ENCODE data around the gene DDN. TPM values are rescaled to one million over a fixed set of nuclear protein-coding genes. Genes with fewer than 3 reads are reported as not detected.

The DDN gene
- total and polyA plus RNA-seq, 2 donors, result 0.09 to 0.18 TPM

- Histone ChIP-seq H3K36me3 (ENCODE audit: control insufficient read depth in 2 of 2, insufficient read depth in 2 of 2, low read length in 1 of 2) (peaks cover 24 to 29% of the 10 kb centered on the region in 2 donors), H3K9me3 (ENCODE audit: control insufficient read depth in 2 of 2, insufficient read depth in 1 of 2, low read length in 1 of 2) (peaks cover 1 to 8% of the 10 kb centered on the region in 2 donors), H3K4me3 (ENCODE audit: low read length in 2 of 2) (peak overlapping the region in 1 of 2 donors; percentile 36), H3K27ac (ENCODE audit: low read depth in 1 of 2, low read length in 1 of 2) (no peak overlapping the region), H3K4me1 (ENCODE audit: control insufficient read depth in 2 of 2, insufficient read depth in 2 of 2, low read length in 2 of 2) (peaks cover 17 to 42% of the 10 kb centered on the region in 2 donors), H3K27me3 (ENCODE audit: control insufficient read depth in 2 of 2, insufficient read depth in 1 of 2, low read length in 1 of 2) (peaks cover 68 to 76% of the 10 kb centered on the region in 2 donors)
- peak in 1 of 9 donors; percentile 11 for DNase-seq (ENCODE audit: low read depth in 6 of 9, low spot score in 9 of 9)
- WGBS, result 3% methylated on average over 48 of the region's 48 CpGs
Measured at GRCh38 chr12:48998497-48999353, 450 bp downstream of the DDN start.

- whole genome bisulfite sequencing, result 2% methylated on average over 57 of the region's 57 CpGs
- DNase-seq (ENCODE audit: low read depth in 6 of 9, low spot score in 9 of 9), result no peak
Measured at GRCh38 chr12:48997719-48998496, 1.3 kb downstream of the DDN start.

GRCh38 chr12:48996794-48997718 is 2.1 kb downstream of the DDN start:
- Histone ChIP-seq H3K4me3 (ENCODE audit: low read length in 2 of 2) (peak overlapping the region in 1 of 2 donors; percentile 43), H3K27me3 (ENCODE audit: control insufficient read depth in 2 of 2, insufficient read depth in 1 of 2, low read length in 1 of 2) (peaks cover 70 to 93% of the 10 kb centered on the region in 2 donors), H3K36me3 (ENCODE audit: control insufficient read depth in 2 of 2, insufficient read depth in 2 of 2, low read length in 1 of 2) (peaks cover 11 to 13% of the 10 kb centered on the region in 2 donors), H3K4me1 (ENCODE audit: control insufficient read depth in 2 of 2, insufficient read depth in 2 of 2, low read length in 2 of 2) (peaks cover 17 to 42% of the 10 kb centered on the region in 2 donors), H3K9me3 (ENCODE audit: control insufficient read depth in 2 of 2, insufficient read depth in 1 of 2, low read length in 1 of 2) (peaks cover 1 to 8% of the 10 kb centered on the region in 2 donors), H3K27ac (ENCODE audit: low read depth in 1 of 2, low read length in 1 of 2) (no peak overlapping the region)
- 3% methylated on average over 71 of the region's 71 CpGs for WGBS
- DNase-seq (ENCODE audit: low read depth in 6 of 9, low spot score in 9 of 9), result peak in 1 of 9 donors; percentile 72

More at GRCh38 chr12:48997719-48998496, 1.3 kb downstream of the DDN start:
- H3K4me1 ChIP-seq (ENCODE audit: control insufficient read depth in 2 of 2, insufficient read depth in 2 of 2, low read length in 2 of 2), result peaks cover 17 to 42% of the 10 kb centered on the region in 2 donors
- H3K9me3 ChIP-seq (ENCODE audit: control insufficient read depth in 2 of 2, insufficient read depth in 1 of 2, low read length in 1 of 2), result peaks cover 1 to 8% of the 10 kb centered on the region in 2 donors
- H3K27ac ChIP-seq (ENCODE audit: low read depth in 1 of 2, low read length in 1 of 2), result no peak overlapping the region
- H3K36me3 ChIP-seq (ENCODE audit: control insufficient read depth in 2 of 2, insufficient read depth in 2 of 2, low read length in 1 of 2), result peaks cover 20 to 22% of the 10 kb centered on the region in 2 donors
- peak overlapping the region in 1 of 2 donors; percentile 43 for H3K4me3 ChIP-seq (ENCODE audit: low read length in 2 of 2)
- peaks cover 70 to 84% of the 10 kb centered on the region in 2 donors for H3K27me3 ChIP-seq (ENCODE audit: control insufficient read depth in 2 of 2, insufficient read depth in 1 of 2, low read length in 1 of 2)

DNA sequence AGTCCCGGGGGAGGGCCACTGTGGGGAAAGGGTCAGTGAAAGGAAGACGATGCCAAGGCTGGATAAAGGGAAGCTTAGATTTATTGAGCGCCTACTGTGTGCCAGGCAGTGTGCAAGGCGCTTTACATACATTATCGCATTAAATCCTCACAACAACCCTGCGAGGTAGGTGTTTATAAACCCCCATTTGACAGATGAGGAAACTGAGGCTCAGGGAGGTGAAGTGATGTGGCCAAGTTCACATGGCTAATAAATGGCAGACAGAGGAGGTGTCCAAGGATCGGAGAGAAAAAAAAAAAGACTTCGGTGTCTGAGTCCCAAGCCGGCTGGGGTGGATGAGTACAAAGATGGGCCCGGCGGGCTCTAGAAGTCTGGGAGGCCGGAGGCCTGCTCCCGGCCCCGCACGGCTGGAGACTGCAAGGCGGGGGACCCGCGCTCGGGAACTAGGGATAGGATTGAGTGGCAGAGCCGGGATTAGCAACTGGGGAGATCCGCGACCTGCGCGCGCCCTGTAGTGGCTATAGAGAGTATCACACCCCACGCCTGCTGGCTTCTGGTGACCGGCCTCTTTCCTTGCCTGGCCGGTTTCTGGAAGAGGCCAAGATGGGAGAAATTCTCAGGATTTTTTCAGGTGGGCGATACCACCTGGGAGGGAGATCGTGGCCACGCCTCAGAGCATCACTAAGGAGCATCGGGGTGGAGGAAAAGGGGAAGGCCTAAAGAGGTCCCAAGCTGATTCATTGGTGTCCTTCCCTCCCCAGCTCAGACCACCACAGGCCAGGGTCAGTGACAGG is 3.9 kb downstream of the DDN start:
- H3K4me1 ChIP-seq (ENCODE audit: control insufficient read depth in 2 of 2, insufficient read depth in 2 of 2, low read length in 2 of 2), result peaks cover 17 to 42% of the 10 kb centered on the region in 2 donors
- no peak for DNase-seq (ENCODE audit: low read depth in 6 of 9, low spot score in 9 of 9)

DNA sequence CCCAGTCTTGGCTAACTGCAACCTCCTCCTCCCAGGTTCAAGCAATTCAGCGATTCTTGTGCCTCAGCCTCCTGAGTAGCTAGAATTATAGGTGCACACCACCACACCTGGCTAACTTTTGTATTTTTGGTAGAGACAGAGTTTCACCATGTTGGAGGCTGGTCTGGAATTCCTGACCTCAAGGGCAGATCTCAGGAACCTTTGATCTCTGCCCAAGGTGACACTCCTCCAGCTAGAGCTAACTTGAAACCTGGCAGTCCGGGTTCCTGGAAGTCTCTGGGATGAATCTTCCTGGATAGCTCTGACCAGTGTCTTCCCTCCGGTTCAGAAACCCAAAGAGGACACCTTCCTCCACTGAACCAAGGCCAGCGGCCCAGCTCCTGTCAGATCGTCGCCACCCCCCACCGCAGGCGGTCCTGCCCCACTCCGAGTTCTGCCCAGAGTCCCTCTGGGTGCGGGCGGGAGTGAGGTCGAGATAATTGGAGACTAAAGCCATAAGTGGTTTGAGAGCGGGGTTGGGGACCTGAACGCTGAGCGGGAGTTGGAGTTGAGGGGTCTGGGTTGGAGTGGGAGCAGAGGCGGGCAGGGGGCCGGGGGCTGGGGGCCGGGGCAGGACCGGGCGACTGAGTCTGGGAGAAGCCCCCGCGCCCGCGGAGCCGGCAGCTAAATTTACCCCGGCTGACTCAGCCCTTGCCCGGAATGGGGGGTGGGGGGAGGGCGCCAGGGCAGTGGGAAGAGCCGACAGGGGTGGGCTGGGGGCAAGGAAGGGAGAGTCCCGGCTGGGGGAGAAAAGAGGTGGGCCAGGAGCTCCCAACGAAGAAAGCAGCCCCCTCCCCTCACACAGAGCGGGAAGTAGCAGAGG is 4.7 kb downstream of the DDN start:
- H3K4me1 ChIP-seq (ENCODE audit: control insufficient read depth in 2 of 2, insufficient read depth in 2 of 2, low read length in 2 of 2), result peaks cover 14 to 35% of the 10 kb centered on the region in 2 donors
- no peak overlapping the region for H3K4me3 ChIP-seq (ENCODE audit: low read length in 2 of 2)
- peaks cover 0 to 8% of the 10 kb centered on the region in 2 donors for H3K9me3 ChIP-seq (ENCODE audit: control insufficient read depth in 2 of 2, insufficient read depth in 1 of 2, low read length in 1 of 2)
- DNase-seq (ENCODE audit: low read depth in 6 of 9, low spot score in 9 of 9), result no peak
- no peaks in the 10 kb centered on the region for H3K36me3 ChIP-seq (ENCODE audit: control insufficient read depth in 2 of 2, insufficient read depth in 2 of 2, low read length in 1 of 2)
- 29% methylated on average over 32 of the region's 32 CpGs for WGBS
- H3K27me3 ChIP-seq (ENCODE audit: control insufficient read depth in 2 of 2, insufficient read depth in 1 of 2, low read length in 1 of 2), result peaks cover 56 to 98% of the 10 kb centered on the region in 2 donors
- H3K27ac ChIP-seq (ENCODE audit: low read depth in 1 of 2, low read length in 1 of 2), result no peak overlapping the region

More for the DNA sequence above, 3.9 kb downstream of the DDN start:
- Histone ChIP-seq H3K9me3 (ENCODE audit: control insufficient read depth in 2 of 2, insufficient read depth in 1 of 2, low read length in 1 of 2) (peaks cover 0 to 8% of the 10 kb centered on the region in 2 donors), H3K4me3 (ENCODE audit: low read length in 2 of 2) (no peak overlapping the region), H3K36me3 (ENCODE audit: control insufficient read depth in 2 of 2, insufficient read depth in 2 of 2, low read length in 1 of 2) (no peaks in the 10 kb centered on the region), H3K27ac (ENCODE audit: low read depth in 1 of 2, low read length in 1 of 2) (no peak overlapping the region), H3K27me3 (ENCODE audit: control insufficient read depth in 2 of 2, insufficient read depth in 1 of 2, low read length in 1 of 2) (peaks cover 63 to 98% of the 10 kb centered on the region in 2 donors)
- WGBS, result 8% methylated on average over 32 of the region's 32 CpGs

- peaks cover 12 to 29% of the 10 kb centered on the region in 2 donors for H3K4me1 ChIP-seq (ENCODE audit: control insufficient read depth in 2 of 2, insufficient read depth in 2 of 2, low read length in 2 of 2)
- peaks cover 0 to 8% of the 10 kb centered on the region in 2 donors for H3K9me3 ChIP-seq (ENCODE audit: control insufficient read depth in 2 of 2, insufficient read depth in 1 of 2, low read length in 1 of 2)
- H3K4me3 ChIP-seq (ENCODE audit: low read length in 2 of 2), result no peak overlapping the region
- DNase-seq (ENCODE audit: low read depth in 6 of 9, low spot score in 9 of 9), result no peak
- peaks cover 53 to 98% of the 10 kb centered on the region in 2 donors for H3K27me3 ChIP-seq (ENCODE audit: control insufficient read depth in 2 of 2, insufficient read depth in 1 of 2, low read length in 1 of 2)
- no peak overlapping the region for H3K27ac ChIP-seq (ENCODE audit: low read depth in 1 of 2, low read length in 1 of 2)
- H3K36me3 ChIP-seq (ENCODE audit: control insufficient read depth in 2 of 2, insufficient read depth in 2 of 2, low read length in 1 of 2), result no peaks in the 10 kb centered on the region
- 91% methylated on average over 3 of the region's 3 CpGs for WGBS
Measured at GRCh38 chr12:48993787-48994186, 5.4 kb downstream of the DDN start.

DNA sequence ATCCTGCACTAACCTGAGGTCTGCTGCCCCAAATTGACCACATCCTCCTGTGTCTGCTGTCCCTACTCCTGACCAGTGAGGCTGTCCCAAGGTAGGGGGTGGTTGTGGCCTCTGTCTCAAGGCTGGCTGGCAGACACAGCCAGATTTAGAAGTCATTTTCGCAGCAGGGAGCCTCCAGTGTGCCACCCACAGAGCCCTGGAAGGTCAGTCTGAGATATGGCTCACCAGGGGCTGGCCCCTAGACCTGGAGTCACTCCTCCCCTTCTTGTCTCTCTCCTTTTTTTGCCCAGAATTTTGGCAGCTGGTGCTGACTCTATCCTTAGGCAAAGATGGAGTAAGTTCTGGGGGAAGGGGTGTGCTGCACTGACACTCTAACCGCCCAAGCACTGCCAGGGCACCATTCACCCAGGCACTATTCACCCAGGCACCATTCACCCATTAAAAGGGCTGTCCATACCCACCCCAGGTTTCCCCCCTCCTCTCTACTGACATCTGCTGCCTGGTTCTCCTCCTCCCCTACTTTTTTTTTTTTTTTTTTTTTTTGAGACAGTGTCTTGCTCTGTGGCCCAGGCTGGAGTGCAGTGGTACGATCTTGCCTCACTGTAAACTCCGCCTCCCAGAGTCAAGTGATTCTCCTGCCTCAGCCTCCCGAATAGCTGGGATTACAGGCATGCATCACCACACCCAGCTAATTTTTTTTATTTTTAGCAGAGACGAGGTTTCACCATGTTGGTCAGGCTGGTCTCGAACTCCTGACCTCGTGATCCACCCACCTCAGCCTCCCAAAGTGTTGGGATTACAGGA is 7.7 kb downstream of the DDN start:
- peaks cover 0 to 8% of the 10 kb centered on the region in 2 donors for H3K4me1 ChIP-seq (ENCODE audit: control insufficient read depth in 2 of 2, insufficient read depth in 2 of 2, low read length in 2 of 2)
- no peaks in the 10 kb centered on the region for H3K36me3 ChIP-seq (ENCODE audit: control insufficient read depth in 2 of 2, insufficient read depth in 2 of 2, low read length in 1 of 2)
- H3K4me3 ChIP-seq (ENCODE audit: low read length in 2 of 2), result no peak overlapping the region
- no peaks in the 10 kb centered on the region for H3K9me3 ChIP-seq (ENCODE audit: control insufficient read depth in 2 of 2, insufficient read depth in 1 of 2, low read length in 1 of 2)
- no peak overlapping the region for H3K27ac ChIP-seq (ENCODE audit: low read depth in 1 of 2, low read length in 1 of 2)
- WGBS, result 84% methylated on average over 8 of the region's 8 CpGs
- no peak for DNase-seq (ENCODE audit: low read depth in 6 of 9, low spot score in 9 of 9)
- peaks cover 43 to 98% of the 10 kb centered on the region in 2 donors for H3K27me3 ChIP-seq (ENCODE audit: control insufficient read depth in 2 of 2, insufficient read depth in 1 of 2, low read length in 1 of 2)
